B cell (primary cell): ENCODE measurements around the gene IFT122.
"Not testable (repeated sequence)": the region's sequence is repeated elsewhere in the genome, so short reads cannot be mapped to it uniquely, and the experiment has no call there.

ENCODE experiments used
- CTCF ChIP-seq: fragments of 200-600 bp; IDR thresholded peaks from one replicate; pipeline ENCODE4 v1.8.0; 2022; ENCODE audit warnings: antibody characterized with exemption, mild to moderate bottlenecking
- EZH2 ChIP-seq: IDR thresholded peaks from 2 replicates; pipeline ENCODE4 v1.6.1; 2012; ENCODE audit warnings: borderline replicate concordance, low read depth, mild to moderate bottlenecking, moderate library complexity, low read length; ENCODE audit not compliant: insufficient read depth, poor library complexity, severe bottlenecking

GRCh38 chr3:129491077-129491476, 51.1 kb downstream of the IFT122 start:
- TF ChIP-seq CTCF, EZH2: not testable (repeated sequence)
